Neural progenitor cell (in vitro differentiated cells): ENCODE data around the gene L3HYPDH.

ENCODE experiments used
- EZH2 ChIP-seq: fragments of 200-600 bp; sonication (generic); IDR thresholded peaks from 2 replicates; pipeline ENCODE4 v1.6.1; 2017; ENCODE audit warnings: antibody characterized with exemption, mild to moderate bottlenecking, moderate library complexity
- EZH2phosphoT487 ChIP-seq: fragments of 200-600 bp; sonication (generic); IDR thresholded peaks from 2 replicates; pipeline ENCODE4 v1.6.1; 2017; ENCODE audit warnings: antibody characterized with exemption
- TF ChIP-seq, protein P1 (sequence below): fragments of 200-600 bp; sonication (generic); IDR thresholded peaks from 2 replicates; pipeline ENCODE4 v1.5.1; 2017; ENCODE audit warnings: antibody characterized with exemption, mild to moderate bottlenecking

DNA sequence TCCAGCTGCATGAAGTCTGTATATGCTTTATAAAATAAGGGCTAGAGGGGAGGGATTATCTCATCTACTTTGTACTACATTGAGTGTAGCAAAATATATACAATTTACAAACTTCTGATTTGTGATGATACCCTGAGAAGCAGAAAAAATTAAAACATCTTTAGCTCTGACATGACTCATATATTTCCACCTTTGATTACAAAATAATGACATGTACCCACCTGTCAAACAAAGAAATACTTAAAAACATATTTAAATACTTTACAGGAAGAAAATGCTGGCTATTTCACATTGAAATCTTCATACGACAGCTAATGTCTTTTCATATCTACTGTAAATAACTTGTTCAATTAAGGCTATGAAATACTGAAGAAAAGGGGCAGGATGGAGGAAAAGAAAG, 22.3 kb downstream of the L3HYPDH start:
- TF ChIP-seq, protein P1, sequence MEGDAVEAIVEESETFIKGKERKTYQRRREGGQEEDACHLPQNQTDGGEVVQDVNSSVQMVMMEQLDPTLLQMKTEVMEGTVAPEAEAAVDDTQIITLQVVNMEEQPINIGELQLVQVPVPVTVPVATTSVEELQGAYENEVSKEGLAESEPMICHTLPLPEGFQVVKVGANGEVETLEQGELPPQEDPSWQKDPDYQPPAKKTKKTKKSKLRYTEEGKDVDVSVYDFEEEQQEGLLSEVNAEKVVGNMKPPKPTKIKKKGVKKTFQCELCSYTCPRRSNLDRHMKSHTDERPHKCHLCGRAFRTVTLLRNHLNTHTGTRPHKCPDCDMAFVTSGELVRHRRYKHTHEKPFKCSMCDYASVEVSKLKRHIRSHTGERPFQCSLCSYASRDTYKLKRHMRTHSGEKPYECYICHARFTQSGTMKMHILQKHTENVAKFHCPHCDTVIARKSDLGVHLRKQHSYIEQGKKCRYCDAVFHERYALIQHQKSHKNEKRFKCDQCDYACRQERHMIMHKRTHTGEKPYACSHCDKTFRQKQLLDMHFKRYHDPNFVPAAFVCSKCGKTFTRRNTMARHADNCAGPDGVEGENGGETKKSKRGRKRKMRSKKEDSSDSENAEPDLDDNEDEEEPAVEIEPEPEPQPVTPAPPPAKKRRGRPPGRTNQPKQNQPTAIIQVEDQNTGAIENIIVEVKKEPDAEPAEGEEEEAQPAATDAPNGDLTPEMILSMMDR: no peak
- TF ChIP-seq EZH2 (no peak), EZH2phosphoT487 (no peak)
